ENCODE measurements around the gene FXR1.

DNA sequence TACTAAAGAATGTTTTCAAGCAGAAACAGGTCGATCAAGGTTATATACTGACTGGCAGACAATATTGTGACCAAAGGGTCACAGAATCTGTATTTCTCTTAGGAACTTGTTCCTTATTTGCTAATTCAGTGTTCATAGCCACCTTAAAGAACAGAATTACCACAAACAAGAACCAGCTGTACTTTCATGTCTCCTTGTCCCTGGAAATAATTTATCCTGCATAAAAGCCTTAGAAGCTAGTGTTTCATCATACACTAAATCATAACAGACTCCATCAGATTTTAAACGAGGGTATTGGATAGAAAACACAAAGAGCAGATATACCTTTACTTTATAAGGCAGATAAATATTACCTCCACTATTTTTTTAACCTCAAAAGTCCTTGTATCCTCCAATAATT lies 70.7 kb downstream of the FXR1 start:
- TF ChIP-seq SP1 (IDR thresholded peaks at IDR 0.05; ENCODE audit: low read depth) (no peak), POLR2A (IDR thresholded peaks at IDR 0.05; ENCODE audit: borderline replicate concordance, extremely low read depth, insufficient read depth, insufficient read length) (no peak)
- TF ChIP-seq, protein P1, sequence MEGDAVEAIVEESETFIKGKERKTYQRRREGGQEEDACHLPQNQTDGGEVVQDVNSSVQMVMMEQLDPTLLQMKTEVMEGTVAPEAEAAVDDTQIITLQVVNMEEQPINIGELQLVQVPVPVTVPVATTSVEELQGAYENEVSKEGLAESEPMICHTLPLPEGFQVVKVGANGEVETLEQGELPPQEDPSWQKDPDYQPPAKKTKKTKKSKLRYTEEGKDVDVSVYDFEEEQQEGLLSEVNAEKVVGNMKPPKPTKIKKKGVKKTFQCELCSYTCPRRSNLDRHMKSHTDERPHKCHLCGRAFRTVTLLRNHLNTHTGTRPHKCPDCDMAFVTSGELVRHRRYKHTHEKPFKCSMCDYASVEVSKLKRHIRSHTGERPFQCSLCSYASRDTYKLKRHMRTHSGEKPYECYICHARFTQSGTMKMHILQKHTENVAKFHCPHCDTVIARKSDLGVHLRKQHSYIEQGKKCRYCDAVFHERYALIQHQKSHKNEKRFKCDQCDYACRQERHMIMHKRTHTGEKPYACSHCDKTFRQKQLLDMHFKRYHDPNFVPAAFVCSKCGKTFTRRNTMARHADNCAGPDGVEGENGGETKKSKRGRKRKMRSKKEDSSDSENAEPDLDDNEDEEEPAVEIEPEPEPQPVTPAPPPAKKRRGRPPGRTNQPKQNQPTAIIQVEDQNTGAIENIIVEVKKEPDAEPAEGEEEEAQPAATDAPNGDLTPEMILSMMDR (IDR thresholded peaks at IDR 0.05 in 2 of 3, conservative IDR thresholded peaks at IDR 0.05 in 1 of 3; ENCODE audit: borderline replicate concordance in 1 of 3, insufficient read depth in 1 of 3, low read depth in 2 of 3, low read length in 2 of 3): no peak

Data from HCT116 (cell line).